ENCODE data around the gene SLC13A5.
"Not testable (repeated sequence)": the region's sequence is repeated elsewhere in the genome, so short reads cannot be mapped to it uniquely, and the experiment has no call there.

Gene SLC13A5

DNA sequence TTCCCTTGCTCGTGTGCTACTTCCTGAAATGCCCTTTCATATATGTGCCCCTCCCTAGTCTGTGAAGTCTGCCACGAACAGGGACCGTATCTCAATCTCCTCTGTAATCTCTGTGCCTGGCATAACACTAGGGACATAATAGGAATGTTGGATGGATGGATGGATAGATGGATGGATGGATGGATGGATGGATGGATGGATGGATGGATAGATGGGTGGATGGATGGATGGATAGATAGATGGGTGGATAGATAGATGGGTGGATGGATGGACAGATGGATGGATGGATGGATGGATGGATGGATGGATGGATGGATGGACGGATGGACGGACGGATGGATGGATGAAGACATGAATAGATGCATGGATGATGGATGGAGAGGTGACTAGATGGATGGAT is 21.2 kb downstream of the SLC13A5 start:
- H2BK120ac ChIP-seq (ENCODE audit: insufficient read depth, low read length, poor library complexity); H3K79me1 ChIP-seq (ENCODE audit: low read length); H3K14ac ChIP-seq (ENCODE audit: low read length); H3K18ac ChIP-seq (ENCODE audit: low read length); H3K4me2 ChIP-seq (ENCODE audit: low read length); DNase-seq; H2BK12ac ChIP-seq (ENCODE audit: low read length); H4K91ac ChIP-seq (ENCODE audit: low read depth, low read length); H2BK5ac ChIP-seq (ENCODE audit: low read depth, low read length, poor library complexity); H3K4ac ChIP-seq (ENCODE audit: low read depth, low read length); H4K8ac ChIP-seq (ENCODE audit: low read depth, low read length); H4K12ac ChIP-seq (ENCODE audit: low read depth, low read length); H3K27me3 ChIP-seq (ENCODE audit: insufficient read depth, low read length); H3K9me3 ChIP-seq (ENCODE audit: insufficient read depth, low read depth, low read length); H3K79me2 ChIP-seq (ENCODE audit: control insufficient read depth, insufficient read depth, low read length, poor library complexity); H2AFZ ChIP-seq (ENCODE audit: insufficient read depth, low read length, poor library complexity); H3K23ac ChIP-seq (ENCODE audit: low read length); H3K9ac ChIP-seq (ENCODE audit: low read length); H3K4me3 ChIP-seq (ENCODE audit: low read depth, low read length); H3K4me1 ChIP-seq (ENCODE audit: control insufficient read depth in 1 of 2, insufficient read depth in 2 of 2, low read length in 2 of 2); H3K36me3 ChIP-seq (ENCODE audit: control insufficient read depth in 1 of 2, insufficient read depth in 2 of 2, low read length in 2 of 2); H3K27ac ChIP-seq (ENCODE audit: low read depth, low read length); H2AK5ac ChIP-seq (ENCODE audit: low read length): not testable (repeated sequence)
- WGBS (ENCODE audit: extremely low coverage, insufficient coverage, insufficient read length): no CpG with 5 or more reads among the region's 6 CpGs

DNA sequence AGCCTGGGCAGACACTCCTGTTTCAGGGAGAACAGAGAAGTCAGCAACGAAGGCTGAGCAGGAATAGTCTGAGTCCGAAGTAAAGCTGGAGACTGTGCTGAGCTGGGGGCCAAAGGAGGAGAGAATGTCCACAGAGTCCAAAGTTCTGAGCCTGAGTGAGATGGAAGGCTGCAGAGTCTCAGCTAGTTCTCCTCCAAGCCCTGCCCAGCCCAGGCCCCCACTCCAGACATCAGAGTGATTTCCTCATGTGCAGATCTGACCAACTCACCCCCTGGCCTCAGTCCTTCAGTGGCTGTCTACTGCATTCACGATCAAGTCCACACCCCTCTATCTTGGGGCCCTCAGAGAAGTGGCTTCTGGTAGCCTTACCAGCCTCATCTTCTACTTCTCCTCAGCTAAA is 21.6 kb downstream of the SLC13A5 start:
- Histone ChIP-seq H3K27ac (ENCODE audit: low read depth, low read length) (no peak overlapping the region), H4K12ac (ENCODE audit: low read depth, low read length) (no peak overlapping the region), H3K4me2 (ENCODE audit: low read length) (no peak overlapping the region), H3K4ac (ENCODE audit: low read depth, low read length) (no peak overlapping the region), H3K4me3 (ENCODE audit: low read depth, low read length) (no peak overlapping the region), H3K36me3 (ENCODE audit: control insufficient read depth in 1 of 2, insufficient read depth in 2 of 2, low read length in 2 of 2) (no peaks in the 10 kb centered on the region), H2BK120ac (ENCODE audit: insufficient read depth, low read length, poor library complexity) (no peak overlapping the region), H3K18ac (ENCODE audit: low read length) (no peak overlapping the region), H3K79me1 (ENCODE audit: low read length) (no peaks in the 10 kb centered on the region), H4K8ac (ENCODE audit: low read depth, low read length) (no peak overlapping the region), H3K9ac (ENCODE audit: low read length) (no peak overlapping the region), H3K9me3 (ENCODE audit: insufficient read depth, low read depth, low read length) (no peaks in the 10 kb centered on the region), H2AFZ (ENCODE audit: insufficient read depth, low read length, poor library complexity) (no peak overlapping the region), H3K4me1 (ENCODE audit: control insufficient read depth in 1 of 2, insufficient read depth in 2 of 2, low read length in 2 of 2) (no peaks in the 10 kb centered on the region), H3K79me2 (ENCODE audit: control insufficient read depth, insufficient read depth, low read length, poor library complexity) (no peaks in the 10 kb centered on the region), H3K23ac (ENCODE audit: low read length) (no peak overlapping the region), H3K27me3 (ENCODE audit: insufficient read depth, low read length) (no peaks in the 10 kb centered on the region), H2AK5ac (ENCODE audit: low read length) (no peak overlapping the region), H3K14ac (ENCODE audit: low read length) (no peak overlapping the region), H4K91ac (ENCODE audit: low read depth, low read length) (no peak overlapping the region), H2BK5ac (ENCODE audit: low read depth, low read length, poor library complexity) (no peak overlapping the region), H2BK12ac (ENCODE audit: low read length) (no peak overlapping the region)
- no peak for DNase-seq
- no CpG with 5 or more reads among the region's 3 CpGs for WGBS (ENCODE audit: extremely low coverage, insufficient coverage, insufficient read length)

DNA sequence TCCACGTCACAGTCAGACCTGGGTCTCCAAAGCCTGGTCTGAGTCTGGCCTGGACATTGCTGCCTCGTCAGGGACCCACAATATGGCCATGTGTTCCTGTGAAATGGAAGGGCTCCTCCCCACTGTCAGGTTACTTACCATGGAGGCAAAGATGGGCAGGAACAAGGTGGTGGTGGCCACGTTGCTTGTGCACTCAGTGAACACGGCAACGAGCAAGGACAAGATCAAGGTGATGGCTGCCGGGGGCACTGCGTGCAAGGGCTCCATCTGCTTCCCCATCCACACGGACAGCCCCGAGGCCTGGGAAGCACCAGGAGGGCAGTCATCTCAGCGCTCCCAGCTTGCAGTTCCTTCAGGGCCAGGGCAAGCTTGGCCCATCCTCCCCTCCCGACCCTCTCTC is 22.5 kb downstream of the SLC13A5 start:
- no peak overlapping the region for H3K14ac ChIP-seq (ENCODE audit: low read length)
- no peak overlapping the region for H2AK5ac ChIP-seq (ENCODE audit: low read length)
- H3K27ac ChIP-seq (ENCODE audit: low read depth, low read length): no peak overlapping the region
- DNase-seq: no peak
- H3K4me1 ChIP-seq (ENCODE audit: control insufficient read depth in 1 of 2, insufficient read depth in 2 of 2, low read length in 2 of 2): no peaks in the 10 kb centered on the region
- no peak overlapping the region for H4K8ac ChIP-seq (ENCODE audit: low read depth, low read length)
- no peak overlapping the region for H3K4ac ChIP-seq (ENCODE audit: low read depth, low read length)
- no peaks in the 10 kb centered on the region for H3K79me1 ChIP-seq (ENCODE audit: low read length)
- H4K12ac ChIP-seq (ENCODE audit: low read depth, low read length): no peak overlapping the region
- H3K27me3 ChIP-seq (ENCODE audit: insufficient read depth, low read length): no peaks in the 10 kb centered on the region
- no peaks in the 10 kb centered on the region for H3K36me3 ChIP-seq (ENCODE audit: control insufficient read depth in 1 of 2, insufficient read depth in 2 of 2, low read length in 2 of 2)
- H3K23ac ChIP-seq (ENCODE audit: low read length): no peak overlapping the region
- H4K91ac ChIP-seq (ENCODE audit: low read depth, low read length): no peak overlapping the region
- H3K9ac ChIP-seq (ENCODE audit: low read length): no peak overlapping the region
- H3K79me2 ChIP-seq (ENCODE audit: control insufficient read depth, insufficient read depth, low read length, poor library complexity): no peaks in the 10 kb centered on the region
- H3K4me3 ChIP-seq (ENCODE audit: low read depth, low read length): no peak overlapping the region
- H2BK5ac ChIP-seq (ENCODE audit: low read depth, low read length, poor library complexity): no peak overlapping the region
- no peaks in the 10 kb centered on the region for H3K9me3 ChIP-seq (ENCODE audit: insufficient read depth, low read depth, low read length)
- H2BK12ac ChIP-seq (ENCODE audit: low read length): no peak overlapping the region
- no peak overlapping the region for H3K18ac ChIP-seq (ENCODE audit: low read length)
- H2AFZ ChIP-seq (ENCODE audit: insufficient read depth, low read length, poor library complexity): no peak overlapping the region
- WGBS (ENCODE audit: extremely low coverage, insufficient coverage, insufficient read length): no CpG with 5 or more reads among the region's 11 CpGs
- H2BK120ac ChIP-seq (ENCODE audit: insufficient read depth, low read length, poor library complexity): no peak overlapping the region
- H3K4me2 ChIP-seq (ENCODE audit: low read length): no peak overlapping the region

DNA sequence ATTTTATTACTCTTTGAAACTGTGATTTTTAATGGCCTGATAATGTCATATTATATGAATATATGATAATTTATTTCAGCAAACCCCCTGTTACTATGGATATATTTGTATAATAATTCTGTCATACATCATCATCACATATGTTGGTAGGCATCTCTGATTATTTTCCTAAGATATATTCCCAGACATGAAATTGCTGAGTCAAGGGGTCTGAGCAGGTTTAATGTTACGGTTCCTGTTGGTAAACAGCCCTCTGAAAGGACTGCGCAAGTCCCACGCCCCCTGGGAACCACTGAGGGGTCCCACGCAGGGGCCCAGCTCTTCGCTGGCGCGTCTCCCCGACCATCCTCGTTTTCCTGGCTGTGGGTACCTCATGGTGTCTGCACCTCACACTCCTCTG is 24.2 kb downstream of the SLC13A5 start:
- no peak overlapping the region for H3K4me3 ChIP-seq (ENCODE audit: low read depth, low read length)
- H2AK5ac ChIP-seq (ENCODE audit: low read length): no peak overlapping the region
- no peak overlapping the region for H4K12ac ChIP-seq (ENCODE audit: low read depth, low read length)
- H2BK120ac ChIP-seq (ENCODE audit: insufficient read depth, low read length, poor library complexity): no peak overlapping the region
- H4K8ac ChIP-seq (ENCODE audit: low read depth, low read length): no peak overlapping the region
- no peak overlapping the region for H3K14ac ChIP-seq (ENCODE audit: low read length)
- no peaks in the 10 kb centered on the region for H3K36me3 ChIP-seq (ENCODE audit: control insufficient read depth in 1 of 2, insufficient read depth in 2 of 2, low read length in 2 of 2)
- H3K4ac ChIP-seq (ENCODE audit: low read depth, low read length): no peak overlapping the region
- H3K27ac ChIP-seq (ENCODE audit: low read depth, low read length): no peak overlapping the region
- no peaks in the 10 kb centered on the region for H3K79me2 ChIP-seq (ENCODE audit: control insufficient read depth, insufficient read depth, low read length, poor library complexity)
- no peaks in the 10 kb centered on the region for H3K79me1 ChIP-seq (ENCODE audit: low read length)
- no peaks in the 10 kb centered on the region for H3K27me3 ChIP-seq (ENCODE audit: insufficient read depth, low read length)
- H3K4me2 ChIP-seq (ENCODE audit: low read length): no peak overlapping the region
- no peaks in the 10 kb centered on the region for H3K9me3 ChIP-seq (ENCODE audit: insufficient read depth, low read depth, low read length)
- H4K91ac ChIP-seq (ENCODE audit: low read depth, low read length): no peak overlapping the region
- WGBS (ENCODE audit: extremely low coverage, insufficient coverage, insufficient read length): no CpG with 5 or more reads among the region's 9 CpGs
- H3K23ac ChIP-seq (ENCODE audit: low read length): no peak overlapping the region
- H3K9ac ChIP-seq (ENCODE audit: low read length): no peak overlapping the region
- no peak overlapping the region for H2BK12ac ChIP-seq (ENCODE audit: low read length)
- no peak overlapping the region for H3K18ac ChIP-seq (ENCODE audit: low read length)
- no peak overlapping the region for H2BK5ac ChIP-seq (ENCODE audit: low read depth, low read length, poor library complexity)
- no peak overlapping the region for H2AFZ ChIP-seq (ENCODE audit: insufficient read depth, low read length, poor library complexity)
- DNase-seq: no peak
- H3K4me1 ChIP-seq (ENCODE audit: control insufficient read depth in 1 of 2, insufficient read depth in 2 of 2, low read length in 2 of 2): no peaks in the 10 kb centered on the region

All from trophoblast cell (in vitro differentiated cells and primary cell).